Measurements from ENCODE around the gene ADAMTS1.

The ADAMTS1 gene

DNA sequence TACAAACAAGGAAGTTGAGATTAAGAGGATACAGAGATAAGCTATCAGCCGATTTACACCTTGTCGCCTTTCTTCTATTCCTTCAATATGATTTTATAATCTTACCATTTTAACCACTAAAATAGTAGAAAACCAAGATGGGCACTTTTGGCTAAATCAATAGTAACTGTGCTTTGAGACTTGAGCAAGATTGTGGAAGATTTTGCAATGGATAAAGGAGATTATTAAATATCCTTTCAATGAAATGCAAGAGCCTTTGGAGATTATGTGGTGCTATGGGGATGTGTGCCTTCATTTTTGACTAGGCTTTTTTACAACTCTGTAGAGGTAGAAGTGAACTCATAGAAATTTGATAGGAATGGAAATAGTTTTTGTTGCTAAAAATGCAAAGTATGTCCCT is 33.7 kb downstream of the ADAMTS1 start:
- DNase-seq = no peak

DNA sequence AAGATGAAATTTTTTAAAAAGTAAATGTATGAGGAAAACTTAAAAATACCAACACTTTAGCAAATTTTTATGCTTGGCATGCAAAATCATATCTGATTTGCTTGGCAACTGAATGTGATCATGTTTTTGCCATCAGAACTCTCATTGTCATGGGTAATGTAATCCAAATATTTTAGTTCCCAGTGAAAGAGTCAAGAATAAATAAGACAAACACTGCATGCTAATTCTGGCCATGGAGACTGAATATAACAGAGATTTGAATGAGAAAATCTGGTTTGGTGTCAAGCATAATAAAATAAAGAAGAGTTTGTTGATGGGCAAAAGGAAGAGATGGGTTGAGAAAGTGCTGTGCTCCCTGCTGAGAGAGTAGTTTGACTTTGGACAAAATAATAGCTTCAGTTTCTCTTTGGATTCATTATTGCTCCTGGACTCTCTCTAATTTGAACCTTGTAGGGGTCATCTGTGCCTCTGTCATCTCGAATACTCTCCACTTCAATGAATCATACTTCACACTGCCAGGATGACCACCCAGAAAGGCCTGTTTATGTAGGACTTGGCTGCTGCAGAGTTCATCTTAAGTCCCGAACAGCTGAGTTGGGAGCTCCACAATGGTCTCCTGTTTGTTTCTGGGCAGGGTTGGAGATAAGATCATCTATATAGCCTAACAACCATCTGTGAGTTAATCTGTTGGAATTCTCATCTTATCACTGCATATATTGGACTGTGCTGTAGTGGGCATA is 34.4 kb downstream of the ADAMTS1 start:
- DNase-seq = no peak

DNA sequence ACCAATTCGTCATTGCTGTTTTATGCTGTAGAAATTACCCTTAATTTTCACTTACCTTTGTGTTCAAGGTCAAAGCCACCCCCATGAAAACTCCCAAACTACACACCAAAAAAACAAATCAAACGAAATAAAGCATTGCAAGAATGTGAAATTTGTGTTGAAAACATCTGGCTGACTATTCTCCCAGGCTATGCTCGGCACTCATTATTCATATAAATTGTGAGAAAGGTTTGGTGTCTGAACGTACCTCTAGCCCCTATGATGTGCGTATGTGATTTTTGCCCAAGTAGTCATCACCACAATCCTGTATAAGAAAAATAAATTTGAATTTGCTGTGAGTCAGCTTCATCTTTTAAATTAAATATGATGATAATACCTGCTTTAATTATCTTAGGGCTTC is 34.9 kb downstream of the ADAMTS1 start:
- no peak for DNase-seq

DNA sequence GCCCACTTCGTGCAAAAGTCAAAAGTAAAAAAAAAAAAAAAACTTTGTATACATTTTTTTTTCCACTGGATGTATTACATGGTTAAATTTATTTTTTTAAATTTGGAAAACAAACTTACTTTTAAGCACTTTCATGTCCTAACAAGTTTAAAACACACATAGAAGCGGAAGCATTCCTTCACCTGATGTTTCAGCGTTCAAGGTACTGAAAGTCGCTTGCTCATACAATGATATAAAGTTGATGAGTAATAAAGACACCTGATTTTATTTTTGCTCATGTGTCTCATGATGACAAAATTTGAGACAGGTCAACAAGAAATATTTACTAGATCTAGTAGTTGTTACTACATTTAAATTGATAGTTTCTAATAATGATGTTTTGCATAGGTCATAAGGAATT is 35.5 kb downstream of the ADAMTS1 start:
- DNase-seq = no peak

DNA sequence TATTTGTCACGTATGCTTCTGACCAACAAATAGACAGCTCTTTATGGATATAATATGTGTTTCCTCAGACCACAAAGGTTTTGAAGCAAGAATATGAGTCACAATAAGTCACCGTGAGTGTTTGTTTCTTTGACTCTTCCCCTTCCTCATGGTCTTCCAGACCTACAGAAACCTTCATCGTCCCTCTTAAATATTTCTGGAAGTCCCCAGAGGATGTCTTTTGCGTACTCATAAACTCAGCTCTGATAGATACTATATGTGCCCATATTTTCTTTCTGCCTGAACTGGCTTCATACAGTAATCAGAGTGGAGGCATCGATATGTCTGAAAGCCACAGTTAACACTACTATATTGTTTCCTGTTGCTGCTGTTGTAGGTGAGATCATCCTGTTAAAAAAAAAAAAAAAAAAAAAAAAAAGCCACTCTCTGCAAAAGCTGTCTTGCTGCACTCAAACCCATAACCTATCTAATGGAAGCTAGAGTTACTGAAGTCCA is 38.4 kb downstream of the ADAMTS1 start:
- DNase-seq = no peak

DNA sequence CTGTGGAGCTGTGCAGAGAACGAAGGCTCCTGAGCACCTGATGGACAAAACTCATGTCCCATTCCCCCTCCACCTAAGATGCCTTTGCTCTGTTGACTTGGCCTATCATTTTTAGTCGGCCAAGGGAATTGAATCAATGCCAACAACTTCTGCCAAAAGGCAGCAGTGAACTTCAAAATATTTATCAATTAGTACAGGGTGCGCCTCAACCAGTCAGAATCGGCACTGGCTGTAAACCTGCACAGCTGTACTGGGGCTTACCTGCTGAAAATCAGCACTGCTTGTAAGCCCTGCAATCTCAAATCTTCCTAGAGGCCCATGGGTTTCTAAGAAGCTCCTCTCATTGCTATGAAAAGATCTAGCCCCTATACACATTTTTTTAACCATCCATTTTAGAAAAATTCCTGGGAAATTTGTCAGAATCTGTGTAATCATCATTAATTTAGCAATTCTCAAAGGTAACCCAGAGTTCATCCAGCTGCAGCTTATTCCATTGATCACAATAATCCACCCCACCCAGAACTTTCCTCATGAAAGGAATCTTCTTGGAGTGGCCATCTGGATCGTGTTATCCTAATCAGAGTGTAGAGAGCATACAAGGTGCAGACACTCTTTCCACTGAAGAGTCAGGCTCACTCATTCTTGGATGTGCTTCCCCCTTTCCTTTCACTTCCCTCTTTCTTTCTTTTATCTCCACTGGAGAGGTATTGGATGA is 40.2 kb downstream of the ADAMTS1 start:
- no peak for DNase-seq

DNA sequence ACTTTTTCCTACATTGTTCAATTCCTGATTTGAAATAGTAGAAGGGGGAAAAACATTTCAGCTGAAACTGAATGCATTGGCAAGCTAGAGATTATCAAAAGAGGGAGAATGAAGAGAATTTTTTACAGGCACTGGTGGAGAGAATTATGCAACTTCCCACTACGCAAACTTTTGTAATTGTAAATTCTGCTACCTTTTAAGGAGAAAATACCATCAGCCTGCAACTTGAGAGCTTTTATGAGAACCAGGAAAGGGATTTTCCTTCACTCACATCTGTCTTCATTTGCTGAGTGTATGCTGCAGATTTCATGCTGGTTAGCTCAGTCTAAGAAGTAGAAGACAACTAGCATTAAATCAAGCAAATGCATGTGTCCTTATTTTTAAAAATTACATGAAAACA is 43.7 kb downstream of the ADAMTS1 start:
- no peak for DNase-seq

DNA sequence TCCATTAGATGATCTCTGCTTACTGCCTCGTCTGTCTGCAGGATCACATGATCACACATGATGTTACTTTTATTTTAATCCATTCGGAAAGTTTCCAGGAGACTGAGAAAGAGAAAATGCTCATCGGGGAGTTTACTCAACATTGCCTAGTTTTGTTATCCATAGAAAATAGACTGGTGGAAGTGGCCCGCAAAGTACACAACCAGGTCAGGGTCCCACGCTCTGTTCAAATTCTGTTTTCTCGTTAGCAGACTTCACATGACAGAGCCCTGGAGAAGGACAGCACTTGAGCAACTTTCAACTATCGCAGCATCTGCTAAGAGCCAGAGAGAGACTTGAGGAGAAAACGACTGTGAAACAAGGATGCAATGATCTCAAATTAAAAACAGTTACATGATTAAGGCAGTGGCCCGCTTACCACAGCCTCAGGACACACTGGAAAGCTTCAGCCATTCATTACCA is 44.2 kb downstream of the ADAMTS1 start:
- DNase-seq = no peak

DNA sequence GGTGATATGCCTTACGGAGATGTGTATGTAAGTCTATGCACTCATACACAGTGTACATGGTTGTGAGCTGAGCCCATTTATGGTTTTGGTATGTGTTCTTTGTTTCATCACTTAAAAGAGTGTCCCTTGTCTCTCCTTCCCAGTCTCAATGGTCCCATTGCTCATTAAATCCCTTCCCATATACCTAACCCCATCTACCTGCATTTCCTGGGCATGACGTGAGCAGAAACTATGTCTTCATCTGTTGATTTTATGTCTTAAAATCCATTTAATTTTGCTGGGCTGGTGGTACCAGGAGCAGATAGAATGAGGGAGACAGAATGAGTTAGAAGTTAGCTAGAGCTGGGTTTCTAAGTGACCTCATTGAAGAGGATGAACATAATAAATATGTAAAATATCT is 44.8 kb downstream of the ADAMTS1 start:
- DNase-seq = no peak

DNA sequence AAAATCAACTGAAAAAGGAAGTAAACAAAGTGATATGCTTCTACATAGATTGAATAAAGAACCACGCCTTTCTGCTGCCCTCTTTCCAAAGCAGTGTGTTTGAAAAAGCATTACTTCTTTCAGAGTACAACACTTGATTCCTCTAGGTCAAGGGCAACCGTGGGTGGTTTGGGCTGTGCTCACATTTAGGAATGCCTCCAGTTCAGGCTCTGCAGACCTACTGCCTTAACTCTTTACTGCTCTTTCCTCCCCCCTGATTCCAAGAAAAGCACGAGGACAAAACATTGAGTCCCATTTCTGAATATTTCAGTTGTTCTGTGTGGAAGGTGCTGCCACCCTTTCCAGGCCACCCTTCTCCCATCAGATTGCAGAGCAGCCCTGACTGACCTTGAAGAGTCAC is 45.2 kb downstream of the ADAMTS1 start:
- DNase-seq = no peak

DNA sequence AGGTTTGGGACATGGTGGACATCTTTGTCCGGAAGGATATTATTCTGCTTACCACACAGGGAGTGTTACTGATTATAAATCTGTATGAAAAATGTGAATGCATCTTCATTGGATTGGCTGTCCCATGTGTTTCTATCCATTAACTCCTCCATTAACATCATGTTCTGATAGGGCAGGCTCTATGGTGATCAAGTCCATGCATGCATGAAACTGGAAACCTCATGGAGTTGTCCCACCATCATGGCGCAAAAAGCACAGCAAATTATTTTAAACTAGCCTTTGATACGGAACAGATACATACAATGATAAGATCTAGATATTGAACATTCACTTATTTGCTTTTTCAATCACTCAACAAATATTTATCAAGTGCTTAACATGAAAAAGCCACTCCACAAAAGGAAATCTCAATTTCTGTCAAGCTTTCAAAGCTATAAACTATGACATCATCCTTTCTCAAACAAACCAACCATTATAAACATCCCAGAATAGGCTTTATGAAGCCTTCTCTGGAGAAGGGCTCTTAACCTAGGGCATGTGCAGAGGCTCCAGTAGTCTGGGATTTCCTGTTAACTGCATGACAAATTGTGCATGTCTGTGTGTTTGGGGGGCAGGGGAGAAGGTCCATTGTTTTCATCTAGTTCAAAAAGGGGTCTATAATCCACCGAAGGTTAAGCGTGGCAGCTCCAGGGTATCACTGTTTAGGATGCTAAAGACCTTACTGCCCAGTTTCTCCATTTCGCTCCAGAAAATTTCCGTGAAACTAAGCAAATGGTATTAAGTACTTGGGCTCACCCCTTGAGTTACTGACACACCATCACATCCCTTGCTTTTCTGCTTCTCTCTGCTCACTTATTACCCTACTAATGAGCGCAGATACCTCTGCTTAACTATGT is 46.1 kb downstream of the ADAMTS1 start:
- DNase-seq = no peak

DNA sequence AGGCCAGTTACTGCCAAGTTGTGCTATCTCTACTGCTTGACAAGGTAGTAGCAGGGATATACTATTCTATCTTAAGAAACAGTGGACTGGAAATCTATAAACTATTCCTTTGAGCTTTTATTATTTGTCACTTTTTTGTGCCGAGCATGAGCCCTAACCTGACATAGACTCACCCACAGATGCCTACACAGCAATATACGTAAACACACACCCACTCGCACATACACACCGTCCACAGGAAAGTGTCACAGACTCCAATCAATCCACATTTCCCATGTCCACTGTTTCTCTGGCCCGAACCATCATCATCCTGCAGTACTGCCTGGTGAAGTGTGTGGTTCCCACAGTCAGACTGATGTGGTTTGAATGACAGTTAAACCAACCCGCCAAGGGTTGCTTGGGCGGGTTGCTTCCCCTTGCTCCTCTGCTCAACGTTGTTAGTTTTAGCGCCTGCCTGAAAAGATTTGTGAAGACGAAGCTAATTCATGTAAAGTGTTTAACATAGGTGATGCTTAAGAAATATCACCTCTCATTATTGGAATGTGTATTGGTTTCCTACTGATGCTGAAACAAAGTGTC is 47.2 kb downstream of the ADAMTS1 start:
- no peak for DNase-seq

DNA sequence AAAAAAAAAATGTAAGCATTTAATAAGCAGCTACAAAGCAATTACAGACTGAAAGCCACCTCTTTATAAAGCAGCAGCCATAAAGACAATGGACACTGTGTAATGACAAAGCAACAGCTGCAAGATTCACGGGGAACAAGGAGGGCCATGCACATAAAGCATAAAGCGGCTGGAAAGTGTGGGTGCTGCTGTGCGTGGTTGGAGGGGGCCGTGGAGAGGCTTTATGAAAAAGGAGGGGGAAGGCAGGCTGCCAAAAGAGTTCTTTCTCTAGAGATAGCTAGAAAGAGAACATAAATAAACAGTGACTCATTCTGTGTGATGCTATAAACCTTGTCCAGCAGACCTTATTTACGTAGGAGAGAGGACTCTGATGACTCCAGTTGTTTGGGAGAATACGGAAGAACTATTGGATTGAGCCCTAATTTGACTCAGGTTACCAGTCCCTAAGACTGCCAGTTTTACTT is 49.3 kb downstream of the ADAMTS1 start:
- DNase-seq = no peak

DNA sequence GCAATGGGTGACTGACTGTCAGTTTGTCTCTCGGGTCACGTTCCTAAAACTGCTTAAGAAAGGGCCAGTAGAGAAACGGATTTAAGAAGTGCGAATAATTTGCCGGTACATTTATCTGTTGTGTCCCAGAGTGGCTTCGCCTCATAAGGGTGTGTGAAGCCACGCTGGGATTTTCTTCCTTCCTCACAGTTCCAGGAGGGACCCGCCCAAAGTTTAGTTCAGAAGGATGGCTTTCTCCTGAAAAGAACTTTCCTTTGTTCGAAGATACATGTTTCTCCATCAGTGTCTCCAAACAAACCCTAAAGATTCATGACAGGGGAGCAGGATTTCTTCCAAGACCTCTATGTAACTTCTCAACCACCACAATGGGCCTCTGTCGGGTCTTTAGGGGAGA is 49.8 kb downstream of the ADAMTS1 start:
- DNase-seq = no peak

DNA sequence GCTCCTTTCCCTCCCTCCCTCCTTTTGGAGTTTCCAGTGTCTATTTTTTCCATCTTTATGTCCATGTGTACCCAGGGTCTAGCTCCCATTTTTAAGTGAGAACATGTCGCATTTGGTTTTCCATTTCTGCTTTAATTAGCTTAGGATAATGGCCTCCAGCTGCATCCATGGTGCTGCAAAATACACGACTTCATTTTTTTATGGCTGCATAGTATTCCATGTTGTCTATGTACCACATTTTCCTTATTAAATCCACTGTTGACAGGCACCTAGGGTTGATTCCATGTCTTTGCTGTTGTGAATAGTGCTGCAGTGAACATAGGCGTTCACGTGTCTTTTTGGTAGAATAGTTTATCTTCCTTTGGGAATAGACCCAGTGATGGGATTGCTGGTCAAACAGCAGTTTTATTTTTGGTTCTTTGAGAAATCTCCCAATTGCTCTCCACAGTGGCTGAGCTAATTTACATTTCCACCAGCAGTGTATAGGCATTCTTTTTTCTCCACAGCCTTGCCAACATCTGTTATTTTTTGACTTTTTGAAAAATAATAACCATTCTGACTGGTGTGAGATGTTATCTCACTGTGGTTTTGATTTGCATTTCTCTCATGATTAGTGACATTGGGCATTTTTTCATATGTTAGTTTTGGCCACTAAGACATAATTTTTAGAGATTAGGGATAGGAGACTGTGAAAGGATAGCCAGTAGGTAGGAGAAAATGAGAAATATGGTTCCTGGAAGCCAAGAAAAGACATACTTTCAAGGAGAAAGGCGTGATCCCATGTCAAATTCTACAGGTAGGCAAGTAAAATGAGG is 50.4 kb downstream of the ADAMTS1 start:
- no peak for DNase-seq

DNA sequence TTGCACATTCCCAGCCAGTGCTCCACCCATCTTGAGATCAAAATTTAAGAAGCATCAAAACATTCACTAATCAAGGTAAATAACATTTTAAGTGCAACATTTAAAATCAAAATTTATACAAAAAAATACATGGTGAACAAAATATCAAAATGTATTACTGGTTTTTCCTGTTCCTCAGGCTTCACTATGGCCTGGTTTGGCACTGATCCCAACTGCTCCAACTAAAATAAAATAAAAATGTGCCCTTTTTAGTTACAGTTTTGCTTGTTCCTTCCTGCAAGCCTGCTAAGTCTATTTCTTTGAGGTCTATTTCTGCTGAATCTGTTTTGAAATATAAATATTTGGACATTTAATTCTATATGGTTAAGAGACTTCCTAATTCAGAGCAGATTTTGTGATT is 54.9 kb downstream of the ADAMTS1 start:
- no peak for DNase-seq

DNA sequence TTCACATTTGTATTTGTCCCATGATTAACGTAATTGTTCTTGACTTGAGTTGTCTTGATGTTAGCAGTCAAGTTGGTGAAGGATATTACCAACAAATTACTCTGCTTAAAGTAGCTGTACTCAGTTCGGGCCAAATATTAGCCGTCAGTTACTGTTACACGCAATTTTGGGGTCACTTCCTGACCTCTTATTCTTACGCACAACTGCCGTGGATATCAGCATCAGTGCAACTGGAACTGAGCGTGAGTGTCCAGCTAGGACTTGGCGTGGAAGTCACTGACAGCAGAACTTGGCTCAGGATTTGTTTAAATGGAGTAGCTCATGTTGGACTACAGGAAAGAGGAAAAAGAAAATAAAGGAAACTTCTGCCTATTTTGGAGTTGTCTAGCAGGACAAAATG is 56.4 kb downstream of the ADAMTS1 start:
- DNase-seq = no peak
